Posterior vena cava (tissue), 2 donors: ENCODE results near the gene ZNF207. TPM values are rescaled to one million over a fixed set of nuclear protein-coding genes. Genes with fewer than 3 reads are reported as not detected.
"Not testable (repeated sequence)": the region's sequence is repeated elsewhere in the genome, so short reads cannot be mapped to it uniquely, and the experiment has no call there.

Source experiments
- DNase-seq: peaks from one replicate; pipeline ENCODE4 v3.0.0-alpha.2; 2020; ENCODE audit warnings: low spot score
- intact Hi-C, 2 donors: fragments of 100-400 bp; cut with DNase I; formaldehyde crosslinking; loops; one replicate each; pipeline versions ENCODE4 v1.14.1 to v1.14.2; 2022 to 2023
- microRNA-seq, 2 donors: library from miRNA; unstranded; fragments of <30 nt; microRNA quantifications; one replicate each; pipeline ENCODE4 v1.2.0, GENCODE V29; 2020 to 2021; ENCODE audit warnings: borderline microRNAs expressed in 2 of 2
- total RNA-seq, 2 donors: library from RNA; stranded (reverse); fragmentation: NEBNext Ultra II Directional; extraction: Animal tissue kit (Norgen Biotek cat#: 25700); gene quantifications; one replicate each; pipeline ENCODE4 v1.2.1, GENCODE V29; 2021
- donor health status: DM: yes; HTN: yes; CAD: no.
- donor health status: DM: yes; HTN: yes; CAD: no.

The ZNF207 gene
- total RNA-seq, 2 donors from 2014 or later = 113 TPM

DNA sequence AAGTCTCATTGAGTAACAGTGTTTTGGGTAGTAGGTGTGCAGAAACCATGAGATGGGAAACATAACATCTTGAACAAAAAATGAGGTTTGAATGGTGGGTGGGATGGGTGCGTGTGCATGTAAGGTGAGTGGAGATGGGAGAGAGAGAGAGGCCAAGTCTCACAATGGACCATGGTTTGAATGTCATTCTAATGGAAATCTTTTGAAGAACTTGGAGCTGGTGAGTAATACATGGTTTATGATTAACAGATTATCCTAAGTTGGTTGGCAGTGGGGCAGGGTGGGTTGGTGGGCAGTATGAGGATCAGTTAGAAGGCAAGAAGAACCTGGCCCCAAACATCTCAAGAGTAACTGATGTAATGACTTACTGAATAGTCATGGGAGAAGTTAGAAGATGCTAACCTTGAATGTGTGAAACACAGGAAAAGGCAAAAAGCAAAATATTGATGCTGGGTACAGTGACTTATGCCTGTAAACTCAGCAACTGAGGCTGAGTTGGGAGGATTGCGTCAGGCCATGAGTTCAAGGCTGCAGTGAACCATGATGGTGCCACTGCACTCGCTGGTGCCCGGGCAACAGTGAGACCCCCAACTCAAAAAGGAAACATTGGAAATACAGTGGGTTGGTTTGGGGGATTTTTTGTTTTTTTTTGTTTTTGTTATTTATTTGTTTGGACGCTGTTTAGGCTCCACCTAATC is 32.7 kb downstream of the ZNF207 start:
- no peak for DNase-seq
- intact Hi-C loops = no loop called here

DNA sequence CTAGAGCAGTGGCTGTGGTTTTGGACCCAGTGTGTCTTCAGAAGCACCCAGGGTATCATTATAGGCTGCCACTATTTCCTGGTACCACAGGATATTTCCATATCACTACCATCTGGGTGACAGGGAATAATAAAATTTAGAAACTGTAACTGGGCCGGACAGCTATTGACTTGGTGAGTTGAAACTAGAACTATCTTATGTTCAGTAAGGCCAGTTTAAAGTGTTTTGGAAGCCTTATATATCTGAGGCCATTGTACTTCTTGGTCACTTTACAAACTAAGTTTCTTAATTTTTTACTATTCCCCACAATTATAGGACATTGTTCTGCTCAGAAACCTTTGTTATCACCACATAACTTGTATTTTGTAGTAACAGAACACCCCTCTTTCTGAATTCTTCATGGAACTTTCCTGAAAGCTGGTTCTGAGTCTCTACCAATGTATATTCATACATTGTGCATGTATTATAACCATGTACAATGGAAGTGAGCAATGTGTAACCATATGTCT is 34.0 kb downstream of the ZNF207 start:
- no peak for DNase-seq
- intact Hi-C loops = no loop called here

DNA sequence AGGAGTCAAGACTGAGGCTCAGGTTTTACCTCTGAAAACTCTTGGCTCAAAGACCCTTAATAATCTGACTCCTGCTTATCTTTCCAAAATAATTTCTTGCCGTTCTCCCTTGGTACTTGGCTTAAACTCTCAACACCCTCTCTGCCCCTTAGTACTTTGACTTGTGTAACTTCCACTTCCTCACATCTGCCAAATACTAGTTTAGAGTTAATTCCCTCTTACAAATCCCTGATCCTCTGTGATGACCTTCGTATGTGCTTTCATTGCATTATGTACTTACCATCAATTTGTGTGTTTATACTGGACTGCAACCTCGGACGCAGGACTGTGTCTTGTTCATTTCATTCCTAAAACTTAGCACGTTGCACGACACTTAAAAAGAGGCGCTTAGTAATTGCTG is 35.2 kb downstream of the ZNF207 start:
- intact Hi-C loops = no loop called here
- no peak for DNase-seq

DNA sequence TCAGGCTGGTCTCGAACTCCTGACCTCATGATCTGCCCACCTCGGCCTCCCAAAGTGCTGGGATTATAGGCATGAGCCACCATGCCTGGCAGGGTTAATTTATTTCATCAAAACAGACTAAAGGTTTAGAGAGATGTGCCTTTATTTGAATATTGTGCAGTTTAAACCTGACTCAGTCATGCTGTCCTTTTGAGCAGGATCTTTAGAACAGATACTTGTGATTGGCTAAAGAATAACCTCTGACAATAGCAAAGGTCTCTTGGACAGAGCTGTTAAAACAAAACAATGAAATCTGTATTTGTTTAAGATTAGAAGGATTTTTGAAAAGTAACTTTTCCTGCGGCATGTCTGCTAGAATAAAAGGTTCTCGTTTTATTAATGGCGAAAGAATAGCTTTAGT is 36.0 kb downstream of the ZNF207 start:
- no peak for DNase-seq
- intact Hi-C loops = no loop called here

DNA sequence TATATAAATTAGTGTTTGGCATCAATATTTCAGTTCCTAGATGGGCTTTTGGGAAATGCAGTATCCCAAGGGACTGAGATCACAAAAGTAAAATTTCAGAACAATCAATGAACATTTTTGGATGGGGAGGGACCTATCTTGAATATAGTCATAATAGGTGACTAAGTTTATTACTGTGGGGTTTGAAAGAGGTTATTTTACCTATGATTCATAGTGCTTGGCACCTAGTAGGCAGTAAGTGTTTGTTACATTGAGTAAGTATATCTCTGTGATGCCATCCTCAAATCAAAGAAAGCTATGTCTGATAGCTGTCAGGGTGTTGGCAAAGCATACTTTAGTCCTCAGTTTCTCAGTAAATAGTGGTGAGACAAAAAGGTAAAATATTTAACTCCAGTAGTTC is 36.9 kb downstream of the ZNF207 start:
- intact Hi-C loops = no loop called here
- DNase-seq = no peak

DNA sequence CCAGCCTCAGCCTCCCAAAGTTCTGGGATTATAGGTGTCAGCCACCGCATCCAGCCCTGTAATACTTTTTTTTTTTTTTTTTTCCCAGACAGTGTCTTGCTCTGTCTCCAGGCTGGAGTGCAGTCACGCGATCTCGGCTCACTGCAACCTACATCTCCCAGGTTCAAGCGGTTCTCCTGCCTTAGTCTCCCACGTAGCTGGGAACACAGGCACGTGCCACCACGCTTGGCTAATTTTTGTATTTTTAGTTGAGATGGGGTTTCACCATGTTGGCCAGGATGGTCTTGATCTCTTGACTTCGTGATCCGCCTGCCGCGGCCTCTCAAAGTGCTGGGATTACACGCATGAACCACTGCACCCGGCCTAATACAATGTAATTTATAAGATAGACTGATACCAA is 38.2 kb downstream of the ZNF207 start:
- intact Hi-C loops, DNase-seq: not testable (repeated sequence)

DNA sequence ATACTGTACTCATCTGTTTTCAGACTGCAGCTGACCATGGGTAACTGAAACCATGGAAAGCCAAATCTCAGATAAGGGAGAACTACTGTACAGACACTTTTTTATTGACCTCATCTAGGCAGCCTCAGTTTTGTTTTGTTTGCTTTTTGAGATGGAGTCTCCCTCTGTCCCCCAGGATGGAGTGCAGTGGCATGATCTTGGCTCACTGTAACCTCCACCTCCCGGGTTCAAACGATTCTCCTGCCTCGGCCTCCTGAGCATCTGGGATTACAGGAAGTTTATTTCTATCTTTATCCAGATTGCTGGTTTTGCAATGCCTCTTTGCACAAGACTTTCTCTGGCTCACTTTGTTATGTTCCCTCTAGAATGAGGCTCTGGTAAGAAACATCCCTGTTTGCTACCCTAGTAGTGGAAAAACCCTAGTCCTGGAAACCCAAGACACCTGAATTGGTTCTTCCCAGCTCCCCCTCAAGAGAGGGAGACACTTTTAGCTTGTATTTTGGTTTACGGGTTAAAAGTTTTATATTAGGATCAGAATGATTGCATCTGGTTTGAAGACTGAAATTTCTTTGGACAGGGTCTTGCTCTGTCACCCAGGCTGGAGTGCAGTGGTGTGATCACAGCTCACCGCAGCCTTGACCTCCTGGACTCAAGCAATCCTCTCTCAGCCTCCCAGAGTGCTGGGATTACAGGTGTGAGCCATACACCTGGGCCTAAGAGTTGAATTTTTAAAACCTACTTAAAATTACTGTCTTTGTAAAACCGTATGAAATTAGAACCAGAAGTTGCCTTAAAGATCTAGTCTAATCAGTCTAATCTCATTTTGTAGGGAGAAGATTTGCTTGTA is 38.9 kb downstream of the ZNF207 start:
- no peak for DNase-seq
- intact Hi-C loops = no loop called here

DNA sequence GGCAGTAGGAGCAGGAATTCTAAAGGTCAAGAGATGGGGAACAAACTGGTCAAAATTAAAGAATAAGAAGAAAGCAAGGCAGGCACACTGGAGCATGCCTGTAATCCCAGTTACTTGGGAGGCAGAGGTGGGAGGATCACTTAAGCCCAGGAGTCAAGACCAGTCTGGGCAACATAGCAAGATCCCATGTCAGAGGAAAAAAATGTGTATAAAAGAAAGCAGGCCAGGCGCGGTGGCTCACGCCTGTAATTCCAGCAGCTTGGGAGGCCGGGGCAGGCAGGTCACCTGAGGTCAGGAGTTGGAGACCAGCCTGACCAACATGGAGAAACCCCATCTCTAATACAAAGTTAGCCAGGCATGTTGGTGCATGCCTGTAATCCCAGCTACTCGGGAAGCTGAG is 43.9 kb downstream of the ZNF207 start:
- intact Hi-C loops = no loop called here
- no peak for DNase-seq

DNA sequence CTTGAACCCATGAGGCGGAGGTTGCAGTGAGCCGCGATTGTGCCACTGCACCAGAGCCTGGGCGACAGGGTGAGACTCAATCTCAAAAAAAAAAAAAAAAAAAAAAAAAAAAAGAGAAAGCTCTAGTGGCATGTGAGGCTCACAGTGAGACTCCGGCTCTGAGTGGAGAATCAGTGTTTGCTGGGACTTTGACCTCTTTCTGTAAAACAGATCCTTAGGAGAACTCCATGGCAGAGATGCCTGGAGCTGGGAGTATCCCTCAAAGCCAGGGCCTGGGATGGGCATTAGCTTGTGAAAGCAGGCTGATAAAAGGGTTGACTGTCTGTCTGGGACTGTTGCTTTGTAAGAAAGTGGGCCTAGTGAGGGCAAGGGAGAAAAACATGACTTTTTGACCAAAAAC is 46.4 kb downstream of the ZNF207 start:
- intact Hi-C loops = no loop called here
- DNase-seq = no peak

DNA sequence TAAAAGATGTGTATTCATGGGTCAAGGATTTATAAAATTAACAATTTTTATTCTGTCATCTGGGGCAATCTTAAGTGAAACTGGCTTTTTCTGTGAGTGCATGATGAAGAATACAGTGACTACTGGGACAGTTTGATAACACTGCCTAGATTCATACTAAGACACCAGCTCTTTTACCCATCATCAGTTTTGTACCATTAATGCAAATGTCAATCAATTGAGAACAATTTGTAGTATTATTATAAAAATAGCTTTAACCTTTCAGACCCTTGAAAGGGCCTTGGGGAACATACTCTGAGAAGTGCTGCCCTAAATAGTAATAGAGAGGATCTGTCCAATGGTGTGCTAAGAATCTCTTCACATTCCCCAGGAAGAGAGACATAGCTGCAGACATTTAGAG is 49.0 kb downstream of the ZNF207 start:
- DNase-seq = no peak
- intact Hi-C loops = no loop called here

DNA sequence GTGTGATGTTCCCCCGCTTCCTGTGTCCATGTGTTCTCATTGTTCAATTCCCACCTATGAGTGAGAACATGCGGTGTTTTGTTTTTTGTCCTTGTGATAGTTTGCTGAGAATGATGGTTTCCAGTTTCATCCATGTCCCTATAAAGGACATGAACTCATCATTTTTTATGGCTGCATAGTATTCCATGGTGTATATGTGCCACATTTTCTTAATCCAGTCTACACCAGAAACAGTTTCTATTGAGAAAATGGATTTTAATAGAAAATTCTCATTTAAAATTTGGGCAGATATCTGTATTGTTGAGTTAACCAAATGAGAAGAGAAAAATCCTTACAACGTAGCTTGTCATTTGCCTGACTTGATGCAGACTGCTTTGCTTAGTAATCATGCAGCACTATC is 60.1 kb downstream of the ZNF207 start:
- intact Hi-C loops, DNase-seq: not testable (repeated sequence)

DNA sequence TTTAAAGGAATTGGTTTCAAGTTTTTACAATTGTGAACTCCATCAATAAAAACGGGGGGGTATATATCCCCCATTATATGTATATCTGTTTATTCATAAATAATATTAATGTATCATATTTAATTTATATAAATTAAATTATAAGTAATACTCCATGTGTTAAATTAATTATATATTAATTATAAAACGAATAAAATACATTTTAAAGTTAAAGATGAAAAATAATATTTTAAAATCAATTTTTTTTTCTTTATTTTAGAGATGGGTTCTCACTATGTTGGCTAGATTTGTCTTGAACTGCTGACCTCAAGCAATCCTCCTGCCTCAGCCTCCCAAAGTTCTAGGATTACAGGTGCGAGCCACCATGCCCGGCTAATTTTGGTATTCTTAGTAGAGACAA is 76.9 kb downstream of the ZNF207 start:
- DNase-seq = no peak
- intact Hi-C loops = no loop called here

DNA sequence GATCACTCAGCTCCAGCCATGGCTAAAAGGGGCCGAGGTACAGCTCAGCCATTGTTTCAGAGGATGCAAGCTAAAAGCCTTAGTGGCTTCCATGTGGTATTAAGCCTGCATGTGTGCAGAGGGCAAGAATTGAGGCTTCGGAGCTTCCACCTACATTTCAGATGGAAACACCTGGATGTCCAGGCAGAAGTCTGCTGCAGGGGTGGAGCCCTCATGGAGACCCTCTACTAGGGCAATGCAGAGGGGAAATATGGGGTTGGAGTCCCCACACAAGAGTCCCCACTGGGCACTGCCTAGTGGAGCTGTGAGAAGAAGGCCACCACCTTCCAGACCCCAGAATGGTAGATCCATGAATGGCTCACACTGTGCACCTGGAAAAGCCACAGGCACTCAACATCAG is 79.6 kb downstream of the ZNF207 start:
- intact Hi-C loops = no loop called here
- DNase-seq = no peak

Small RNA genes lying within 50 kb of the gene (microRNA-seq; reads per million reads assigned to microRNA genes)
- 0 reads per million in 2 donors for gene MIR632

Other genes with a start within 250 kb of the ZNF207 start
- 10 to 100 TPM; 37.9 to 45.6 TPM for gene RHOT1, start 207.7 kb upstream of the ZNF207 start, total RNA-seq
- under 1 TPM in 1 of 2 donors, not detected in 1; 0.86 TPM for gene RHBDL3, start 84.3 kb upstream of the ZNF207 start, total RNA-seq
- gene C17orf75, start 8.0 kb upstream of the ZNF207 start, total RNA-seq = 10 to 100 TPM; 12.1 to 14.3 TPM
- 10 to 100 TPM; 50.1 to 57.0 TPM for gene PSMD11, start 94.4 kb downstream of the ZNF207 start, total RNA-seq
- 1 to 10 TPM in 1 of 2 donors, under 1 TPM in 1; 0.93 to 1.3 TPM for gene CDK5R1, start 136.8 kb downstream of the ZNF207 start, total RNA-seq